GM23248 (cell line): ENCODE data around the gene DEFB112.

ENCODE experiments used
- EZH2 ChIP-seq: fragments of 200-600 bp; sonication (generic); IDR thresholded peaks from 2 replicates; pipeline ENCODE4 v1.6.1; 2018; ENCODE audit warnings: antibody characterized with exemption, mild to moderate bottlenecking; ENCODE audit not compliant: insufficient read depth, poor library complexity, severe bottlenecking
- EZH2phosphoT487 ChIP-seq: fragments of 200-600 bp; sonication (generic); IDR thresholded peaks from 2 replicates; pipeline ENCODE4 v1.6.1; 2018; ENCODE audit warnings: antibody characterized with exemption, moderate library complexity, mild to moderate bottlenecking, low read depth; ENCODE audit not compliant: insufficient read depth

DNA sequence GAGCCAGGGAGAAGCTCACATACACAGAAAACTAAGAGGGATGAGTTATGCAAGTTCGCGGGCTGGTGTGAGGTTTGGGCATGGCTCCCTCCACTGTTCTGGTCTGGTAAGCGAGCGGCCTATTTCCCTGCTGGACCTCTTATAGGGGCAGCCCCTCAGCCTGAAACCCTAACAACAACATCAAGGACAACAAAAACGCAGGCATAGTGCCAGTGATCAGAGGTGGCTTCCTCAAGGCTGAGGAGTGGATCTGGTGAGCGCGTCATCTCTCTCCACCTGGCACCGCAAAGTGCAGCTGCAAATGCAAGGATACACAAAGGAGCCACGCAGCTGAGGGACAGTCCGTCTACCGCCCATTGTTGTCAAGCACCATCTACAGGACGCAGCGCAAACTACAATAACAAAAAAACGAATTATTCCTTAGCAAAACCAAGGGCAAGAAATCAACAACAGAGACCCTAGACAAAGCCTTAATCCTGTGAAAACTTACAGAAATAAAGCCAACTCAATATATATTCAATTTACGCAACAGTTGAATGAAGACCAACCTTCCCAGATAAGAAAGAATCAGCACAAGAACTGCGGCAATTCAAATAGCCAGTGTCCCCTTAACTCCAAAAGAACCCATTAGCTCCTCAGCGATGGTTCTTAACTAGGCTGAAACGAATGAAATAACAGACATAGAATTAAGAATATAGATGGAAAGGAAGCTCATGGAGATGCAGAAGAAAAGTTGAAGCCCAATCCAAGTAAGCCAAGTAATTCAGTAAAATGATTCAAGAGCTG is 18.8 kb downstream of the DEFB112 start:
- TF ChIP-seq EZH2 (no peak), EZH2phosphoT487 (no peak)
